ENCODE results near the gene CSNK2A3.

Gene CSNK2A3

DNA sequence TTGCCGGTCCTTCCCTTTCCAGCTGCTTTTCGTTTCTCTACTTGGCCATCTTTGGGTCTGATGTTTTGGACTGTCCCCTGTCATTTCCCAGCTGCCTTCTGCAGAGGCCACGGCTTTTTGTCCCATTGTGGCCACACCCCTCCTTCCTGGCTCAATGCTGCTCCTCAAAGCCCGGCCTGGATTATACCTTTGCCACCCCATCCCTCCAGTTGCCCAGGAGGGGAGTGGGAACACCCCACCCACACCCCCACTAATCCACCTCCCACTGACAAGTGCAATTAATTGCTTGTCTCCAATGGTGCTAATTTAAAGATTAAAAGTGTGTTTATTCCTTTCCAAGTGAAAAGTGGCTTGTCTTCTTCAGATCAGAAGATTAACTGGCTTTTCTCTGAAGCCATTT is 34.2 kb upstream of the CSNK2A3 start:
- no peak for TF ChIP-seq POLR2AphosphoS5 (IDR thresholded peaks at IDR 0.05; ENCODE audit: low read depth, low read length)

DNA sequence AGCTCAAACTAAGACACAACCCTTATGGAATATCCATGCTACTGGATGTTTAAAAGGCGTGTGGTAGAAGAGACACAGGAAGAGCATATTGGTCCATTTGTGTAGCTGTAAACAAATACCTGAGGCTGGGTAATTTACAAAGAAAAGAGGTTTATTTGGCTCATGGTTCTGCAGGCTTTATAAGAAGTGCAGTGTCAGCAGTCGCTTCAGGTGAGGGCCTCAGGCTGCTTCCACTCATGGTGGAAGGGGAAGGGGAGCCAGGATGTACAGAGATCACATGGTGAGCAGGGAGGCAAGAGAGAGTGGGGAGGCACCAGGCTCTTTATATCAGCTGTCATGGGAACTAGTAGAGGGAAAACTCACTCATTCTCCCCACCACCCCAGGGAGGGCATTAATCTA is 31.8 kb upstream of the CSNK2A3 start:
- no peak for TF ChIP-seq POLR2AphosphoS5 (IDR thresholded peaks at IDR 0.05; ENCODE audit: low read depth, low read length)
- TF ChIP-seq TAF1 (IDR thresholded peaks at IDR 0.05; ENCODE audit: borderline replicate concordance, insufficient read depth, low read length): no peak

DNA sequence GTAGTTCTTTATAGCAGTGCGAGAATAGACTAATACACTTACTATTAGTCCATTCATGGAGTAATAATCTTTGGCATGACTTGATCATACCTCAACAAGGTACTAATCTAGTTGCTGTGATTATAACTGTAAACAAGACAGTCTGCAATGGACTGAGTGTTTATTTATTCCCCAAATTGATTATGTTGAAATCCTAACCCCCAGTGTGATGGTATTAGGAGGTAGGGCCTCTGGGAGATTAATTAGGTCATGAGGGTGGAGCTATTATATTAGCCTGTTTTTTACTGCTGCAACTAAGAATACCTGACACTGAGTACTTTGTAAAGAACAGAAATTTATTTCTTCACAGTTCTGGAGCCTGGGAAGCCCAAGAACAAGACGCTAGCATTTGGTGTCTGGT is 30.9 kb upstream of the CSNK2A3 start:
- TF ChIP-seq FOXP2 (optimal IDR thresholded peaks at IDR 0.05; ENCODE audit: borderline replicate concordance, extremely low read depth, extremely low read length, insufficient read depth) (no peak), SIN3A (IDR thresholded peaks at IDR 0.05; ENCODE audit: borderline replicate concordance, insufficient read depth, low read length) (no peak), TAF1 (IDR thresholded peaks at IDR 0.05; ENCODE audit: borderline replicate concordance, insufficient read depth, low read length) (no peak), POLR2AphosphoS5 (IDR thresholded peaks at IDR 0.05; ENCODE audit: low read depth, low read length) (no peak)

DNA sequence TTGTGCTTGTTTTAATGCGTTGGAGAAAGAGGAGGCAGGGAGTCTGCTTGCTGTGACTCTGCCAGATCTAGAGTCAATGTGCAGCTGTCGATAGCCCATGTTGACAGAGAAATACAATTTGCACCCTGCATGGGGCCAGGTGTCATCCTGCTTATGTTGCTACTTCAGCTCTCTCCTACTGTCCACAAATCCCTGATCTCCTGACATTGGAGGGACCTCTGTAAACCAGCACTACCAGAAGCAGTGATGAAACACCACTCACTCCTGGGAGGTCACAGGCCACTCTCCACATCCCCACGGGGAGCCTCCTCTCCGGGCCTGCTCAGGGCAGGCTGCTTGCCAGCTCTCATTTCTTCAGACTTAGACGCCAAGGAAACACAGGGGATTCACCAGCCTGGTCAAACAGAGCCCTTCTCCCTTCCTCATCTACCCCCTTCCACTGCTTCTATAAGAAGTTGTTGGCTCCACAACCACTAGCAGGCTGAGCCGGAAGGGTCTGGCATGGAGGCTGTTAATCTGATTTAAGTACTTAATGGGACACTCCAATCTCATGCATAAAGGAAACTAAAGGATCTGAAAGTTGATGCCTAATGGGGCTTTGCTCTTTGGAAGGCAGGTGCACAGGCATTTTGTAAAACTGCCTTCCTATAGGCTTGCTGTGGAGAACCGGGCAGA is 29.9 kb upstream of the CSNK2A3 start:
- TF ChIP-seq TAF1 (IDR thresholded peaks at IDR 0.05; ENCODE audit: borderline replicate concordance, insufficient read depth, low read length) (no peak), FOXP2 (optimal IDR thresholded peaks at IDR 0.05; ENCODE audit: borderline replicate concordance, extremely low read depth, extremely low read length, insufficient read depth) (no peak), POLR2AphosphoS5 (IDR thresholded peaks at IDR 0.05; ENCODE audit: low read depth, low read length) (no peak), SIN3A (IDR thresholded peaks at IDR 0.05; ENCODE audit: borderline replicate concordance, insufficient read depth, low read length) (no peak)
- TF ChIP-seq, protein P1, sequence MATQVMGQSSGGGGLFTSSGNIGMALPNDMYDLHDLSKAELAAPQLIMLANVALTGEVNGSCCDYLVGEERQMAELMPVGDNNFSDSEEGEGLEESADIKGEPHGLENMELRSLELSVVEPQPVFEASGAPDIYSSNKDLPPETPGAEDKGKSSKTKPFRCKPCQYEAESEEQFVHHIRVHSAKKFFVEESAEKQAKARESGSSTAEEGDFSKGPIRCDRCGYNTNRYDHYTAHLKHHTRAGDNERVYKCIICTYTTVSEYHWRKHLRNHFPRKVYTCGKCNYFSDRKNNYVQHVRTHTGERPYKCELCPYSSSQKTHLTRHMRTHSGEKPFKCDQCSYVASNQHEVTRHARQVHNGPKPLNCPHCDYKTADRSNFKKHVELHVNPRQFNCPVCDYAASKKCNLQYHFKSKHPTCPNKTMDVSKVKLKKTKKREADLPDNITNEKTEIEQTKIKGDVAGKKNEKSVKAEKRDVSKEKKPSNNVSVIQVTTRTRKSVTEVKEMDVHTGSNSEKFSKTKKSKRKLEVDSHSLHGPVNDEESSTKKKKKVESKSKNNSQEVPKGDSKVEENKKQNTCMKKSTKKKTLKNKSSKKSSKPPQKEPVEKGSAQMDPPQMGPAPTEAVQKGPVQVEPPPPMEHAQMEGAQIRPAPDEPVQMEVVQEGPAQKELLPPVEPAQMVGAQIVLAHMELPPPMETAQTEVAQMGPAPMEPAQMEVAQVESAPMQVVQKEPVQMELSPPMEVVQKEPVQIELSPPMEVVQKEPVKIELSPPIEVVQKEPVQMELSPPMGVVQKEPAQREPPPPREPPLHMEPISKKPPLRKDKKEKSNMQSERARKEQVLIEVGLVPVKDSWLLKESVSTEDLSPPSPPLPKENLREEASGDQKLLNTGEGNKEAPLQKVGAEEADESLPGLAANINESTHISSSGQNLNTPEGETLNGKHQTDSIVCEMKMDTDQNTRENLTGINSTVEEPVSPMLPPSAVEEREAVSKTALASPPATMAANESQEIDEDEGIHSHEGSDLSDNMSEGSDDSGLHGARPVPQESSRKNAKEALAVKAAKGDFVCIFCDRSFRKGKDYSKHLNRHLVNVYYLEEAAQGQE (IDR thresholded peaks at IDR 0.05; ENCODE audit: insufficient read depth in 1 of 2, low read depth in 2 of 2, low read length in 2 of 2): no peak

DNA sequence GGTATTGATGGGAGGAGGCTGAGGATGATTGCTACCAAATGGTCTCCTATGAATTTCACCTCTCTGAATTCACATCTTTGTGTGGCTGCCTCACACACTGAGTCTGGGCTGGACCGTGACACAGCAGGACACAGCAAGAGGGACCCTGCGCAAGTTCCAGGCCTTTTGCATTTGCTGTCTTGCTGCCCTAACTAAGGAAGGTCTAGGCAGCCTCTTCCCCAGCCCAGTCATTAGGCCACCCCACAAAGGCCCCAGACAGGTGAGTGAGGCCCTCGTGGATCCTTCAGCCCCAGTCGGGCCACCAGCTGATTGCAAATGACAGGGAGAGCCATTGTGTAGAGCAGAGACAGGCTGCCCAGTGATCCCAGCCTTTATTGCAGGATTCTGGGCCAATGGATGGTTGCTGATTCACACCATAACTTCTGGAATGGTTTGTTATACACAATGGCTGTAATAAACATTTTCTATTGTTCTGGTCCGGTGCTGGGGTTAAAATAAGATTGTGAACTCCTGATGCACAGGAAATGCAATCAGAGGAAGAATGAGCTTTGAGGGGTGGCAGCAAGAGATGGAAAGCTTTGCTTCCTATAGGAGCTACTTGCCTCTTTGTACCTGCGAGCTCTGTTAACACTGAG is 28.5 kb upstream of the CSNK2A3 start:
- TF ChIP-seq, protein P1 (IDR thresholded peaks at IDR 0.05; ENCODE audit: insufficient read depth in 1 of 2, low read depth in 2 of 2, low read length in 2 of 2): no peak
- TF ChIP-seq FOXP2 (optimal IDR thresholded peaks at IDR 0.05; ENCODE audit: borderline replicate concordance, extremely low read depth, extremely low read length, insufficient read depth): no peak
- no peak for TF ChIP-seq POLR2AphosphoS5 (IDR thresholded peaks at IDR 0.05; ENCODE audit: low read depth, low read length)
- TF ChIP-seq SIN3A (IDR thresholded peaks at IDR 0.05; ENCODE audit: borderline replicate concordance, insufficient read depth, low read length): no peak
- TF ChIP-seq TAF1 (IDR thresholded peaks at IDR 0.05; ENCODE audit: borderline replicate concordance, insufficient read depth, low read length): no peak

DNA sequence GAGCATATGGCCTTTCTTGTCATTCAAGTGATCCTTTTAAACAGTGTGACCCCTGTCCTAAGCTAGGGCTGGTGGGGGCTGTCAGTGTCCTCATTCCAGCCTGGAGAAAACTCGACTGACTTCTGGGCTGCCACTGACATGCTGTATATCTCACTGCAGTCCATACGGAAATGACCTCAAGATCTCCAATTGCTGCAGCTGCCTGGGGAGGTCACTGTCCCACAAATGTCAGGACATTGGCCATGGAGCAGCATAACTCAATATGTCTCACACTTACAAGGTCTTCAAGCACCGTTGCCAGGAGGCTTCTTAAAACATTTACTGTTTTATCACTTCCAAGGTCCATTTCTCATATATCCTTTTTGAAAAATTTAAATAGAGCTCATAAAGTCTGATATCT is 27.8 kb upstream of the CSNK2A3 start:
- no peak for TF ChIP-seq FOXP2 (optimal IDR thresholded peaks at IDR 0.05; ENCODE audit: borderline replicate concordance, extremely low read depth, extremely low read length, insufficient read depth)
- no peak for TF ChIP-seq POLR2AphosphoS5 (IDR thresholded peaks at IDR 0.05; ENCODE audit: low read depth, low read length)
- no peak for TF ChIP-seq SIN3A (IDR thresholded peaks at IDR 0.05; ENCODE audit: borderline replicate concordance, insufficient read depth, low read length)
- TF ChIP-seq, protein P1 (IDR thresholded peaks at IDR 0.05; ENCODE audit: insufficient read depth in 1 of 2, low read depth in 2 of 2, low read length in 2 of 2): no peak
- no peak for TF ChIP-seq TAF1 (IDR thresholded peaks at IDR 0.05; ENCODE audit: borderline replicate concordance, insufficient read depth, low read length)
